ENCODE data around the gene ZNG1F. TPM values are rescaled to one million over a fixed set of nuclear protein-coding genes. Genes with fewer than 3 reads are reported as not detected.
A peak's percentile ranks its signal among the peaks of the same experiment; 100 is the strongest.
"Not testable (repeated sequence)": the region's sequence is repeated elsewhere in the genome, so short reads cannot be mapped to it uniquely, and the experiment has no call there.

The ZNG1F gene
- total RNA-seq, 3 donors from 2014 or later = 6.9 to 10.5 (median 10.2) TPM

DNA sequence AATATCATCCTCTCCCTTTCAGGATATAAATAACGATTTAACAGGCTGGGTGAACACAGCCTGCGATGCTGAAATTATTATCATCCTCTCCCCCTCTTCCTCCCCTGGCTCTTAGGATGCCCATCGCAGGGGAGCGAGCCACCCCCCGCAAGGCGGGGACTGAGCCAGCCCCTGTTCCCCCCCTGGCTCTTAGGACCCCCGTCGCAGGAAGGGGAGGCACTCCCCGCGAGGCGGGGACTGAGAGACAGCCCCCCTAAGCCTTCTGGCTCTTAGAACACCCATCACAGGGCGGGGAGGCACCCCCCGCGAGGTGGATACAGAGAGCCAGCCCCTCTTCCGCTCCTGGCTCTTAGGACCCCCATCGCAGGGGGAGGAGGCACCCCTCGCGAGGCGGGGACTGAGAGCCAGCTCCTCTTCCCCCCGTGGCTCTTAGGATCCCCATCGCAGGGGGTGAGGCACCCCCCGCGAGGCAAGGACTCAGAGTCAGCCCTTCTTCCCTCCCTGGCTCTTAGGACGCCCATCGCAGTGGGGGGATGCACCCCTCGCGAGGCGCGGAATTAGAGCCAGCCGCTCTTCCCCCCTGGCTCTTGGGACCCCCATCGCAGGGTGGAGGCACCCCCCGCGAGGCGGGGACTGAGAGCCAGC is 82.5 kb downstream of the ZNG1F start:
- not testable (repeated sequence) for H3K4me1 Mint-ChIP-seq (ENCODE audit: low read depth); H3K27me3 Mint-ChIP-seq (ENCODE audit: low read depth)

DNA sequence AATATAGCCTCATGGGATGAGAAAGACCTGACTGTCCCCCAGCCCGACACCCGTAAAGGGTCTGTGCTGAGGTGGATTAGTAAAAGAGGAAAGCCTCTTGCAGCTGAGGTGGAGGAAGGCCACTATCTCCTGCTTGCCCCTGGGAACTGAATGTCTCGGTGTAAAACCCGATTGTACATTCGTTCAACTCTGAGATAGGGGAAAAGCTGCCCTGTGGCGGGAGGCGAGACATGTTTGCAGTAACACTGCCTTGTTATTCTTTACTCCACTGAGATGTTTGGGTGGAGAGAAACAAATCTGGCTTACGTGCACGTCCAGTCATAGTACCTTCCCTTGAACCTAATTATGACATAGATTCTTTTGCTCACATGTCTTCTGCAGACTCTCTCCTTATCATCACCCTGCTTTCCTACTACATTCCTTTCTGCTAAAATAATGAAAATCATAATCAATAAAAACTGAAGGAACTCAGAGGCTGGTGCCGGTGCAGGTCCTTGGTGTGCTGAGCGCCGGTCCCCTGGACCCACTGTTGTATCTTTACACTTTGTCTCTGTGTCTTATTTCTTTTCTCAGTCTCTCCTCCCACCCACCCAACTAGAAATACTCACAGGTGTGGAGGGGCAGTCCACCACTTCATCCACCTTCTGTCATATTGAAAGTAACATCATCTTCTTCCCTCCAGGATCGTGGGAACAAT is 83.4 kb downstream of the ZNG1F start:
- not testable (repeated sequence) for H3K27me3 Mint-ChIP-seq (ENCODE audit: low read depth); DNase-seq; H3K9me3 Mint-ChIP-seq; H3K4me3 Mint-ChIP-seq; ATAC-seq; H3K4me1 Mint-ChIP-seq (ENCODE audit: low read depth); H3K36me3 Mint-ChIP-seq (ENCODE audit: insufficient read depth)

More for the DNA sequence above, 82.5 kb downstream of the ZNG1F start:
- H3K9me3 Mint-ChIP-seq; H3K36me3 Mint-ChIP-seq (ENCODE audit: insufficient read depth); H3K4me3 Mint-ChIP-seq; DNase-seq: not testable (repeated sequence)
- ATAC-seq = peak in 1 of 2 donors; percentile 31

DNA sequence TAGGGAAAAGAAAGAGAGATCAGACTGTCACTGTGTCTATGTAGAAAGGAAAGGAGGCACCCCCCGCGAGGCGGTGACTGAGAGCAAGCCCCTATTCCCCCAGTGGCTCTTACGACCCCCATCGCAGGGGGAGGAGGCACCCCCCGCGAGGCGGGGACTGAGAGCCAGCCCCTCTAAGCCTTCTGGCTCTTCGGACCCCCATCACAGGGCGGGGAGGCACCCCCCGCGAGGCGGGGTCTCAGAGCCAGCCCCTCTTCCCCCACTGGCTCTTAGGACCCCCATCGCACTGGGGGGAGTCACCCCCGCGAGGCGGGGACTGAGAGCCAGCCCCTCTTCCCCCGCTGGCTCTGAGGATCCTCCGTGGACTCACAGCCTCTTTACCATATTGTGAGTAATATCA is 84.6 kb downstream of the ZNG1F start:
- not testable (repeated sequence) for DNase-seq; H3K4me3 Mint-ChIP-seq; ATAC-seq; H3K27me3 Mint-ChIP-seq (ENCODE audit: low read depth); H3K4me1 Mint-ChIP-seq (ENCODE audit: low read depth); H3K36me3 Mint-ChIP-seq (ENCODE audit: insufficient read depth); H3K9me3 Mint-ChIP-seq

DNA sequence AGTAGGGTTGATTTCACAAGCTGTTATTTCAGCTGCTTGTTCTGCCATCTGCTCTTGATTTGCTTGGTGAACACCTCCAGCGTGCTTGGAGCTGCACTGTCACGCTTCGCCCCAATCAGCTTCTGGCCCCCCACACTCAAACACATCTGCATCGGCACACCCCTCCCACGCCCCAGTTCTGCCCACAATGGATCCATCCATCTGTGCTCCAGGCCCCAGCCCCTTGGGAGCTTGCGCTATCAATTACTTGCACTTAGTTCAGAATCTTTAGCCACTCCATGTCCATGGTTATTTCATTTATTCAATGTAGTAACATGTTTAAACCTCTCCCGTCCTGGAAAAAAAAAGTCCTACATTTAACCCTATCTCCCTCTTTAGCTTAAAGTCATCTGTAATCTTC is 88.6 kb downstream of the ZNG1F start:
- H3K4me1 Mint-ChIP-seq (ENCODE audit: low read depth); H3K27me3 Mint-ChIP-seq (ENCODE audit: low read depth); H3K9me3 Mint-ChIP-seq; H3K4me3 Mint-ChIP-seq; ATAC-seq; H3K36me3 Mint-ChIP-seq (ENCODE audit: insufficient read depth); DNase-seq: not testable (repeated sequence)

DNA sequence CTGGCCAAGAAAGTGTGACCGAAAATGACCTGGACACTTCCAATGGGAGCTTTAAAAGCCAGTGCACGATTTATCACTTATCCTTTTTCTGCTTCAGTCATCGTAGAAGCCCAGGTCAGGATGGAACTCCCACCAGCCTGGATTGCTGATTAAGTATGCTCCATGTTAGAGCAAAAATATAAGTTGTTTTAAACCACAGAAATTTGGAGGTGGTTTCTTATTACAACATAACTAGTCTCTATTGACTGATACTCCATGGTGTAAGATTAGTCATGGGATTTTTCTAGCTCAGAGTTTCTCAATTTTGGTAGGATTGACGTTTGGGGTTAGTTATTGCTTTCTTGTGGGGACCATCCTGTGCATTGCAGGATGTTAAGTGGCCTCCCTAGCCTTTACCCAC is 90.4 kb downstream of the ZNG1F start:
- H3K27me3 Mint-ChIP-seq (ENCODE audit: low read depth); H3K36me3 Mint-ChIP-seq (ENCODE audit: insufficient read depth); H3K4me1 Mint-ChIP-seq (ENCODE audit: low read depth); H3K9me3 Mint-ChIP-seq; H3K4me3 Mint-ChIP-seq; DNase-seq: not testable (repeated sequence)
- peak; percentile 42 to 48 for ATAC-seq

DNA sequence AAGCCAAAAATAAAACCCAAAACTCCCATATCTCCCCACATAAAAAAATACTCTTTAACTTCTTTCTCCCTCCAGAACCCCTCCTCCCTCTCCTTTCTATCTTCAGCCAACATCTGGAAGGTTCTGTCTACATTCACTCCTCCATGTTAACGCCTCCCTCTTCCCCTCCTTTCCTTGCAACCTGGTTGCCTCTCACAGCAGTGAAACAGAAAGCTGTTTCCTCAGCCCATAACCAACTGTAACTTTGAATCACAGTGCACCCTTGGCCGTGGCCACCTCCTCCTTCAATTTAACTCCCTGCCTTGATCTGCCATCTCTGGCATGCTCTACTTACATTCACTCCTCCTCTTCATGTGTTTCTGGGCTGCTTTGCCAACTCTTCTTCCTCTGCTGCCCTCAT is 94.1 kb downstream of the ZNG1F start:
- not testable (repeated sequence) for H3K27me3 Mint-ChIP-seq (ENCODE audit: low read depth)

DNA sequence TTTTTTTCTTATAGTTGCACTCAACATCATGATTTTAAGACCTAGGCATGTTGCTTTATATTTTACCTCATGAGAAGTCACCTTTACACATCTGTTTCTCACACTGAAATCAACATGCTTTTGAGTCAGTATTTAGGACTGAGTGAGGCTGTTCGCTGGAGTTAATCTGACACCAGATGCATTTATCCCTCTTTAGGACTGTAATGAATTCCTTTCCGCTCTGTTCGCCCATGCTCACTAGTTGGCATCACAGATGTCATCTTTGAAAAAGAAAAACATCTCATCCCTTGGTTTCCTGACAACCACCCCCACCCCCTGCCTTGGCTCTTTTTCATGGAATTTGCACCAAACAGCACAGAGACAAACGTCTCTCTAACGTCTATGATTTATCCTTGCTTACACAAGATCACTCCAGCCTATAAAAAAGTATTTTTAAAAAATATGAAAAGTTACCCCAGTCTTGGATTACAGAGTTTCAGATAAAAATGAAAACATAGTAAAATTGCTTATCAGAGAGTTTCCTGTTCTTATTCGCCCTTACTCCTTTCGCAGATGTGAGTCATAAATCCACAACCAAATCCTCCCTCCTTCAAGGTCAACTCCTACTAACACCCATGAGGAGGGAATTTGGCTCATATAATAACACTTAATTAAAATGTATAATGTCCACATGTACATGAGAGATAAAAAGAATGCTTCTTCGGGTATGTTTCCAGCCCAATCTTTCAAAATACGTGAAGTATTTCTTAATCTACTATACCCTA is 94.9 kb downstream of the ZNG1F start:
- not testable (repeated sequence) for H3K27me3 Mint-ChIP-seq (ENCODE audit: low read depth); H3K36me3 Mint-ChIP-seq (ENCODE audit: insufficient read depth); H3K9me3 Mint-ChIP-seq; ATAC-seq; H3K4me1 Mint-ChIP-seq (ENCODE audit: low read depth); DNase-seq; H3K4me3 Mint-ChIP-seq

More for the DNA sequence above, 94.1 kb downstream of the ZNG1F start:
- H3K4me1 Mint-ChIP-seq (ENCODE audit: low read depth); H3K4me3 Mint-ChIP-seq; H3K9me3 Mint-ChIP-seq; H3K36me3 Mint-ChIP-seq (ENCODE audit: insufficient read depth); DNase-seq: not testable (repeated sequence)
- ATAC-seq = peak in 1 of 2 donors; percentile 13

DNA sequence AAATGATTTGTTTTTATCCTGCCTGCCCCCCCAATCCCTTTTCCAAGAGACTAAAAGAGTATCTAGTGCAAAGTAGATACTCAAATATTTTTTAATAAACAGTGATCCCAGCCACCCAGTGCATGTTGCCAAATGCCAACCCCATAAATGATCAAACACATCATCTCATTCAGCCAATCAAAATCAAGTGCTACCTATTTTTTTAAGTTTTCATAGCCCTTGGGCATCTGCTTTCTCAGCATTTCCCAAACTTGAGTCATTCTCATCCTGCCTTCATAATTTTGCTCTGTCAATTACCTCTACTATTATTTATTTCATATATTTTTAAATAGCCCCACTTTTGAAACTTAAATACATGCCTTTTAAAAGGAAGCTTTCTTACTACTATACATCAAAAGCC is 98.2 kb downstream of the ZNG1F start:
- H3K27me3 Mint-ChIP-seq (ENCODE audit: low read depth) = peaks cover 10% of the 10 kb centered on the region
- ATAC-seq = not testable (repeated sequence)

DNA sequence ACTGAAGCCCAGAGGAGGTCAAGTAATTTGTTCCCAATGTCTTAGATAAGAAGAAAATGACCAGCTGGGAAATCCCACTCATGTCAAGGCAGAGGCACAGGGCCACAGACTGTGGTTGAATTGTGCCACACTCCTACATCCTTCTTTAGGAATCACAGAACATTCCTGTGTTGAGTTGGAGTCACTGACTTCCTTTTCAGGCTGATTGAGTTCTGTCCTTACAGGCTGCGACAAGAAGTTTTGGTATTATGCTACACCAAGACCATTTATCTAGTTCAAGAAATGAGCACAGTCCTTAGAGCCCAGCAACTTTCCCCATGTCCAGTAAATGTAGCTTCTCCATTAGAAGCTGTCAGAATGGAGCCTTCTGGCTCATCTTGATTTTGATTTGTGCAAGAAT is 98.7 kb downstream of the ZNG1F start:
- not testable (repeated sequence) for H3K4me1 Mint-ChIP-seq (ENCODE audit: low read depth); H3K9me3 Mint-ChIP-seq; ATAC-seq; H3K4me3 Mint-ChIP-seq; H3K36me3 Mint-ChIP-seq (ENCODE audit: insufficient read depth); DNase-seq
- peaks cover 10% of the 10 kb centered on the region for H3K27me3 Mint-ChIP-seq (ENCODE audit: low read depth)

More for the DNA sequence above, 98.2 kb downstream of the ZNG1F start:
- not testable (repeated sequence) for H3K36me3 Mint-ChIP-seq (ENCODE audit: insufficient read depth); H3K4me3 Mint-ChIP-seq; H3K9me3 Mint-ChIP-seq; DNase-seq; H3K4me1 Mint-ChIP-seq (ENCODE audit: low read depth)

DNA sequence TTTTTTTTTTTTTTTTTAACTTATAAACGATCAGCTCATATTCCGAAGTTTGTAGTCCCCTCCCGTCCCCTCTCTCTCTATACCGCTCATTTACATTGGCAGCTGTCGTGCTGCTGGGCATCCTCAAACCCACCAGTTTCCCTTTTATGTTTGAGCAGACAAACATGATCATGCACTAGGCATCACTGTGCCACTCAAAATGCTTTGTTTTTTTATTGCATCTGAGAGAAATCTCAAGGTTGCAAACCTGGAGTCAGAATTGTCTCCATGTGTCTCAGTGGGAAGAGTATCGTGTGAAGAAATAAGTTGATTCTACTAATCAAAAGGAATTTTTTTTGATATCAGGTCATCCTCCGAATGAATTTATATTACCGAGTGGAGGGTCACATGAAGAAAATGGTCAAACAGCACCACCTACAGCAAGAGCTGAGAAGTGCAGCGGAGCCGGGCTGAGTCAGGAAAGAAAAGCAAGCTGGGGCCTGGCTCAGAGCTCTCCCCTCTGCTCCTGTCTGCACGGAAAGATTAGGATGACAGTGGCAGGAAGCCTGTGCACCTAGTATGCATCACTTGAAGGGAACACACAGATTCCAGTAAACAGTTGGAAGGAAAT is 100.6 kb downstream of the ZNG1F start:
- not testable (repeated sequence) for H3K4me3 Mint-ChIP-seq

DNA sequence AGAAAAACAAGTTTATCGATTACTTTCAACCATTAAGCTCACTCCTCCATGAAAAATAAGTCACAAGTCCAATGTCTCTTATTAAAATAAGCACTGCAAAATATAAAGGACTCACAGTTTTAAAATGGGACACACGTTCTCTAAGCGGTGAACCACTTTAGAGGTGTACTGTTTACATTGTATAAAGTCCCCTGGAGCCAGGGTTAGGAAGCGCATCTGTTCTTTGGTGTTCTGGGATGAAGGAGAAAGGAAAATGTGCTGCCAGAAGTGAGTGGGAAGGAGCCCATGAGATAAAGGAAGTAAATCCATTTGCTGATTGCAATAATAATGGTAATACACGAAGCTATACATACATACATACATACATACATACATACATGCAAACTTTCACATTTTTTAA is 101.2 kb downstream of the ZNG1F start:
- not testable (repeated sequence) for H3K4me3 Mint-ChIP-seq; ATAC-seq; DNase-seq; H3K9me3 Mint-ChIP-seq; H3K4me1 Mint-ChIP-seq (ENCODE audit: low read depth); H3K36me3 Mint-ChIP-seq (ENCODE audit: insufficient read depth)
- H3K27me3 Mint-ChIP-seq (ENCODE audit: low read depth) = peaks cover 13% of the 10 kb centered on the region

More for the DNA sequence above, 100.6 kb downstream of the ZNG1F start:
- peaks cover 12% of the 10 kb centered on the region for H3K27me3 Mint-ChIP-seq (ENCODE audit: low read depth)
- not testable (repeated sequence) for H3K4me1 Mint-ChIP-seq (ENCODE audit: low read depth); DNase-seq; H3K36me3 Mint-ChIP-seq (ENCODE audit: insufficient read depth); H3K9me3 Mint-ChIP-seq
- peak; percentile 78 to 82 for ATAC-seq

DNA sequence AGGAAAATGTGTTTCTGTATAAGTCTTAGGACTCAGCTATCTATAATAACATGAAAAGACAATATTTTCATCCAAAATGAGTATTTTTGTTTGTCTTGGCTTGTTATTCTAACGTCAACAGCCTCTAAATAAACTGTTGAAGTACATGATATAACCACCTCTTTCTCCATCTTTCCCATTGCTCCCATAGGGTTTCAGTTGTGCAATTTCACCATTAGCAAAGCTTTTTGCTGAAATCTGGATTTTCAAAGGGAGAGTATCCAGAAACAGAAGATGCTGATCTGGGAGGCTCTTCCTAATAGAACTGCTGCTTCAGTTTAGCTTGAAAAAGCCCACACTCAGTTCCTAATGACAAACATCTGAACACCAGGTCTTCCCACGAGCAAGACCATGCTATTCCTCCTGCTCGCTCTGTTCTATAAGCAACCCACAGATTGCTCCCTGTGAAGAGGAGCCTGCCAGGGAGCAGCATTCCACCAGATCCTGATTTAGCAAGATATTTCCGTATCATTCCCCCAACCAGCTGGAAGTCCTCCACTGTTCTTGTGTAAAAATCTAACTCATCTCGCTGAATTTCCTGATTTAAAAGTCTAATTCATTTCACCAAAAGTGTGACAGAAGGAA is 101.8 kb downstream of the ZNG1F start:
- not testable (repeated sequence) for DNase-seq; ATAC-seq; H3K9me3 Mint-ChIP-seq; H3K4me3 Mint-ChIP-seq; H3K36me3 Mint-ChIP-seq (ENCODE audit: insufficient read depth); H3K4me1 Mint-ChIP-seq (ENCODE audit: low read depth)
- peaks cover 17% of the 10 kb centered on the region for H3K27me3 Mint-ChIP-seq (ENCODE audit: low read depth)

DNA sequence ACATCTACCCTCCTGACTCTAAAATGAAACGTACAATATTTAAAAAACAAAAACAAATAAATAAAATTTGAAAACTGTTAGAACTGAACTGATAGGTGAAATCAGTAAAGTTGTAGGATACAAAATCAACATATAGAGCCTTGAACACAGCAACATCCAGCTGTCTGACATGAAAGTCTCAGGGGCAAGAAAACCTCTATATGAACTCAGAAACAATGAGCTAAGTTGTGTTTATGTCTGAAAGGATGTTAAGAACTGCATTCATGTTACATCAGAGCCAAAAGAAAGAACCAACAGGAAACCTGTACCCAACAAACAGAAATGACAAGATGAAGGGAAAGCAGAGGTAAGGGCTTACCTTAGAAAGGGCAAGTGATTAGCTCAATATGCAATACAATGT is 102.4 kb downstream of the ZNG1F start:
- H3K9me3 Mint-ChIP-seq; DNase-seq; H3K36me3 Mint-ChIP-seq (ENCODE audit: insufficient read depth); ATAC-seq; H3K4me3 Mint-ChIP-seq; H3K4me1 Mint-ChIP-seq (ENCODE audit: low read depth): not testable (repeated sequence)
- peaks cover 18% of the 10 kb centered on the region for H3K27me3 Mint-ChIP-seq (ENCODE audit: low read depth)

DNA sequence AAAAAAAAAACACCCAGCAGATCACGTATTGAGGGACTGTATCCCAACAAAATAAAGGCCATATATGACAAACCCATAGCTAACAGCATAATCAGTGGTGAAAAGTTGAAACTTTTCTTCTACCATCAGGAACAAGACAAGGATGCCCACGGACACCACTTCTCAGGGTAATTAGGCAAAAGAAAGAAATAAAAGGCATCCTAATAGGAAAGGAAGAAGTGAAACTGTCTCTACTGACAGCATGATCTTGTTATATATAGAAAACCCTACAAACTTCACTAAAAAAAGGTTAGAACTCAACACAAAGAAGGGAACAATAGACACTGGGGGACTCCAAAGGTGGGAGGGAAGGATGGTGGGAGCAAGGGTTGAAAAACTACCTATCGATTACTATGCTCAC is 102.9 kb downstream of the ZNG1F start:
- not testable (repeated sequence) for DNase-seq; H3K4me1 Mint-ChIP-seq (ENCODE audit: low read depth); H3K4me3 Mint-ChIP-seq; H3K9me3 Mint-ChIP-seq; H3K36me3 Mint-ChIP-seq (ENCODE audit: insufficient read depth); ATAC-seq
- H3K27me3 Mint-ChIP-seq (ENCODE audit: low read depth) = peaks cover 18% of the 10 kb centered on the region
